Endothelial cell of umbilical vein (primary cell): Measurements from ENCODE around the gene DGCR2.

ENCODE experiments used
- CTCF ChIP-seq, 2 donors: IDR thresholded peaks; 1 replicate in 1 of 2; 2 replicates in 1 of 2; pipeline ENCODE4 v1.5.1; 2011; ENCODE audit warnings: low read length in 2 of 2, mild to moderate bottlenecking in 2 of 2, moderate library complexity in 2 of 2, control low read depth in 1 of 2, inconsistent platforms in 1 of 2, low read depth in 1 of 2; ENCODE audit not compliant: insufficient read depth in 1 of 2; ENCODE audit errors: extremely low read depth in 1 of 2
- POLR2A ChIP-seq: IDR thresholded peaks from 2 replicates; pipeline ENCODE4 v1.6.1; 2012; ENCODE audit warnings: low read depth, mild to moderate bottlenecking, control low read depth, low read length
- POLR2AphosphoS5 ChIP-seq: IDR thresholded peaks from 2 replicates; pipeline ENCODE4 v1.6.1; 2012; ENCODE audit warnings: low read depth, mild to moderate bottlenecking, control low read depth, low read length, moderate library complexity; ENCODE audit not compliant: insufficient read depth

DNA sequence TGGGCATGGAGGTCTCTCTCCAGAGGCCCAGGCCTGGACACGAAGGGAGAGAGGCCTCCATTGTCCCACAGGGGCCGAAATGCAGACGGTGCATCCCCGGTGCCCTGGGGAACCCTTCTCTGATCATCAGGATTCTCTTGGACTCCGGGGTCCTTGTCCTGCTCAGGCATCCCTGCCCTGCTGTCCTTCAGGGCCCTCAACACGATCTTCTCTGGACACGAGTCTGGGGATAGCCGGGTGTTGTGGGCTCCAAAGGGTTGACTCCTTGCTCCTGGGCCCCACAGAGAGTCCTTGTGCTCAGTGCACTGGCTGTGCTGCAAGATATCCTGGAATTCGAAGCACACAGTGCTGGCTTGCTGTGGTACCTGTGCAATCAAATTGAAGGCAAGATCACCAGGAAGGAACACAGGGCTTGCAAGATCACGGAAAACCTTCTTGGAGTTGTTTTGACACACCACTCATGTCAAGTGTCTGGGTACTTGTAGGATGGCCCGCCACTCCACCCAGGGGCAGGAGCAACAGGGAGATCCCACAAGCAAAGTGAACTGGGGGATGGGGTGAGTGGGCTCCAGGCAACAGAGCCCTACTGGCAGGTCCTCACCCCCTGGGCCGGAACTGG, 124.8 kb downstream of the DGCR2 start:
- no peak for TF ChIP-seq CTCF (IDR thresholded peaks at IDR 0.05; ENCODE audit: extremely low read depth in 1 of 2, insufficient read depth in 1 of 2, low read depth in 1 of 2, low read length in 2 of 2)
- no peak for TF ChIP-seq POLR2A
- no peak for TF ChIP-seq POLR2AphosphoS5
